Measurements from ENCODE around the gene NBPF3.
"Not testable (repeated sequence)": the region's sequence is repeated elsewhere in the genome, so short reads cannot be mapped to it uniquely, and the experiment has no call there.

DNA sequence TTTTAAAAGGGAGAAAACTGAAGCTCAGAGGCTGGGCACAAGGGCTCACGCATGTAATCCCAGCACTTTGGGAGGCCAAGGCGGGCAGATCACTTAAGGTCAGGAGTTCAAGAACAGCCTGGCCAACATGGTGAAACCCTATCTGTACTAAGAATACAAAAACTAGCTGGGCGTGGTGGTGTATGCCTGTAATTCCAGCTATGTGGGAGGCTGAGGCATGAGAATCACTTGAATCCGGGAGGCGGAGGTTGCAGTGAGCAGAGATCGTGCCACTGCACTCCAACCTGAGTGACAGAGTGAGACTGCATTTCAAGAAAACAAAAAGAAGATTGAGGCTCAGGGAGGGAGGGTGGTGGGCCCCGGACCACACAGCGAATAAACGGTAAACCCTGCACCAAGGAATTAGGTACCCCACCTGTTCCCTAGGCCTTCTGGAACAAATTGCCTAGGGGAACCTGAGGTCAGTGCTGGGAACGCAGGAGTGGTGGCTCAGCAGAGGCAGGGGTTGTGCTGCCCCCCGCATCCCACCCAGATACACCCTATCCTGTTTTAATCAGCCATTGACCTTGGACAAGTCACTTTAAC lies 79.6 kb downstream of the NBPF3 start:
- not testable (repeated sequence) for TF ChIP-seq POLR2AphosphoS5, POLR2A (IDR thresholded peaks at IDR 0.05)
- TF ChIP-seq, protein P1, sequence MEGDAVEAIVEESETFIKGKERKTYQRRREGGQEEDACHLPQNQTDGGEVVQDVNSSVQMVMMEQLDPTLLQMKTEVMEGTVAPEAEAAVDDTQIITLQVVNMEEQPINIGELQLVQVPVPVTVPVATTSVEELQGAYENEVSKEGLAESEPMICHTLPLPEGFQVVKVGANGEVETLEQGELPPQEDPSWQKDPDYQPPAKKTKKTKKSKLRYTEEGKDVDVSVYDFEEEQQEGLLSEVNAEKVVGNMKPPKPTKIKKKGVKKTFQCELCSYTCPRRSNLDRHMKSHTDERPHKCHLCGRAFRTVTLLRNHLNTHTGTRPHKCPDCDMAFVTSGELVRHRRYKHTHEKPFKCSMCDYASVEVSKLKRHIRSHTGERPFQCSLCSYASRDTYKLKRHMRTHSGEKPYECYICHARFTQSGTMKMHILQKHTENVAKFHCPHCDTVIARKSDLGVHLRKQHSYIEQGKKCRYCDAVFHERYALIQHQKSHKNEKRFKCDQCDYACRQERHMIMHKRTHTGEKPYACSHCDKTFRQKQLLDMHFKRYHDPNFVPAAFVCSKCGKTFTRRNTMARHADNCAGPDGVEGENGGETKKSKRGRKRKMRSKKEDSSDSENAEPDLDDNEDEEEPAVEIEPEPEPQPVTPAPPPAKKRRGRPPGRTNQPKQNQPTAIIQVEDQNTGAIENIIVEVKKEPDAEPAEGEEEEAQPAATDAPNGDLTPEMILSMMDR (IDR thresholded peaks at IDR 0.05) = not testable (repeated sequence)

Data from gastroesophageal sphincter (tissue), 3 donors.